ENCODE results near the gene MBNL2.

The MBNL2 gene

GRCh38 chr13:97221466-97221865 is 667 bp upstream of the MBNL2 start:
- TF ChIP-seq YY1 (IDR thresholded peaks at IDR 0.05; ENCODE audit: low read depth) (no peak), CEBPB (IDR thresholded peaks at IDR 0.05) (no peak), EP300 (IDR thresholded peaks at IDR 0.05; ENCODE audit: borderline replicate concordance) (no peak), TEAD4 (IDR thresholded peaks at IDR 0.05) (no peak), REST (IDR thresholded peaks at IDR 0.05; ENCODE audit: low read depth) (no peak), CREB1 (IDR thresholded peaks at IDR 0.05; ENCODE audit: low read depth) (no peak), USF1 (IDR thresholded peaks at IDR 0.05) (no peak), MAX (IDR thresholded peaks at IDR 0.05) (no peak), TAF1 (IDR thresholded peaks at IDR 0.05; ENCODE audit: low read depth) (no peak), EGR1 (IDR thresholded peaks at IDR 0.05) (no peak), ZBTB7A (IDR thresholded peaks at IDR 0.05; ENCODE audit: low read depth) (no peak), TCF12 (IDR thresholded peaks at IDR 0.05; ENCODE audit: low read depth) (no peak), NFIC (IDR thresholded peaks at IDR 0.05) (no peak), RAD21 (IDR thresholded peaks at IDR 0.05; ENCODE audit: low read depth) (no peak)

- no peak for TF ChIP-seq REST (IDR thresholded peaks at IDR 0.05; ENCODE audit: low read depth)
- peak; percentile 97 for TF ChIP-seq TEAD4 (IDR thresholded peaks at IDR 0.05)
- TF ChIP-seq CEBPB (IDR thresholded peaks at IDR 0.05): peak; percentile 64
- TF ChIP-seq TCF12 (IDR thresholded peaks at IDR 0.05; ENCODE audit: low read depth): peak; percentile 28; the same call in 1 of the 2 replicates
- TF ChIP-seq CREB1 (IDR thresholded peaks at IDR 0.05; ENCODE audit: low read depth): no peak
- TF ChIP-seq MAX (IDR thresholded peaks at IDR 0.05): peak; percentile 44; the same call in 1 of the 2 replicates
- no peak for TF ChIP-seq TAF1 (IDR thresholded peaks at IDR 0.05; ENCODE audit: low read depth)
- TF ChIP-seq NFIC (IDR thresholded peaks at IDR 0.05): no peak
- no peak for TF ChIP-seq USF1 (IDR thresholded peaks at IDR 0.05)
- TF ChIP-seq YY1 (IDR thresholded peaks at IDR 0.05; ENCODE audit: low read depth): no peak
- peak; percentile 64; the same call in 1 of the 2 replicates for TF ChIP-seq EP300 (IDR thresholded peaks at IDR 0.05; ENCODE audit: borderline replicate concordance)
- no peak for TF ChIP-seq EGR1 (IDR thresholded peaks at IDR 0.05)
- peak; percentile 60 for TF ChIP-seq FOXM1 (IDR thresholded peaks at IDR 0.05; ENCODE audit: borderline replicate concordance, low read depth)
- TF ChIP-seq ZBTB7A (IDR thresholded peaks at IDR 0.05; ENCODE audit: low read depth): no peak
- no peak for TF ChIP-seq RAD21 (IDR thresholded peaks at IDR 0.05; ENCODE audit: low read depth)
Measured at GRCh38 chr13:97223037-97223710, 1.0 kb downstream of the MBNL2 start.

- TF ChIP-seq FOXM1 (IDR thresholded peaks at IDR 0.05; ENCODE audit: borderline replicate concordance, low read depth) (0 out of 2 replicates have a peak, but pooled peaks have one; percentile 13), TCF12 (IDR thresholded peaks at IDR 0.05; ENCODE audit: low read depth) (0 out of 2 replicates have a peak, but pooled peaks have one; percentile 8), TEAD4 (IDR thresholded peaks at IDR 0.05) (no peak)
Measured at GRCh38 chr13:97223711-97224541, 1.8 kb downstream of the MBNL2 start.

- TF ChIP-seq EGR1 (IDR thresholded peaks at IDR 0.05): no peak
Measured at GRCh38 chr13:97224544-97225300, 2.6 kb downstream of the MBNL2 start.

- TF ChIP-seq ZBTB7A (IDR thresholded peaks at IDR 0.05; ENCODE audit: low read depth): no peak
- no peak for TF ChIP-seq REST (IDR thresholded peaks at IDR 0.05; ENCODE audit: low read depth)
- no peak for TF ChIP-seq CREB1 (IDR thresholded peaks at IDR 0.05; ENCODE audit: low read depth)
- TF ChIP-seq MAX (IDR thresholded peaks at IDR 0.05): no peak
- TF ChIP-seq CEBPB (IDR thresholded peaks at IDR 0.05): no peak
- TF ChIP-seq EP300 (IDR thresholded peaks at IDR 0.05; ENCODE audit: borderline replicate concordance): no peak
- TF ChIP-seq USF1 (IDR thresholded peaks at IDR 0.05): no peak
- TF ChIP-seq TEAD4 (IDR thresholded peaks at IDR 0.05): no peak
- TF ChIP-seq YY1 (IDR thresholded peaks at IDR 0.05; ENCODE audit: low read depth): no peak
- TF ChIP-seq TCF12 (IDR thresholded peaks at IDR 0.05; ENCODE audit: low read depth): no peak
- TF ChIP-seq RAD21 (IDR thresholded peaks at IDR 0.05; ENCODE audit: low read depth): no peak
- TF ChIP-seq FOXM1 (IDR thresholded peaks at IDR 0.05; ENCODE audit: borderline replicate concordance, low read depth): no peak
- no peak for TF ChIP-seq TAF1 (IDR thresholded peaks at IDR 0.05; ENCODE audit: low read depth)
- TF ChIP-seq NFIC (IDR thresholded peaks at IDR 0.05): no peak
- TF ChIP-seq EGR1 (IDR thresholded peaks at IDR 0.05): no peak
Measured at GRCh38 chr13:97225533-97225932, 3.4 kb downstream of the MBNL2 start.
